ENCODE measurements around the gene PABPN1L. TPM values are rescaled to one million over a fixed set of nuclear protein-coding genes. Genes with fewer than 3 reads are reported as not detected.
"Not testable (repeated sequence)": the region's sequence is repeated elsewhere in the genome, so short reads cannot be mapped to it uniquely, and the experiment has no call there.

PABPN1L gene
- total RNA-seq, 1 donor from 2014 or later, result not detected

- H4K20me1 ChIP-seq (ENCODE audit: insufficient read depth, low read length), result no peaks in the 10 kb centered on the region
- no peak overlapping the region for H3K4me3 ChIP-seq (ENCODE audit: insufficient read depth, low read depth, low read length)
- no peak overlapping the region for H2AFZ ChIP-seq (ENCODE audit: low read depth, low read length)
- H3K4me2 ChIP-seq (ENCODE audit: low read length), result no peak overlapping the region
- no peak for TF ChIP-seq EZH2 (IDR thresholded peaks at IDR 0.05; ENCODE audit: insufficient read depth, low read length)
- no peak for TF ChIP-seq CTCF (IDR thresholded peaks at IDR 0.05; ENCODE audit: insufficient read depth, low read depth, low read length)
- H3K27me3 ChIP-seq (ENCODE audit: insufficient read depth, low read length), result no peaks in the 10 kb centered on the region
- Mint-ChIP-seq H3K9me3 (ENCODE audit: unreplicated experiment) (peaks cover 10% of the 10 kb centered on the region), H3K27me3 (ENCODE audit: low read depth, unreplicated experiment) (peaks cover 26% of the 10 kb centered on the region), H3K4me3 (ENCODE audit: unreplicated experiment) (no peak overlapping the region), H3K27ac (ENCODE audit: unreplicated experiment) (no peak overlapping the region), H3K4me1 (ENCODE audit: low read depth, unreplicated experiment) (no peaks in the 10 kb centered on the region), H3K36me3 (ENCODE audit: low read depth, unreplicated experiment) (peaks cover 5% of the 10 kb centered on the region)
- H3K27ac ChIP-seq (ENCODE audit: low read depth, low read length), result no peak overlapping the region
- H3K9me3 ChIP-seq (ENCODE audit: insufficient read depth, low read depth, low read length), result no peaks in the 10 kb centered on the region
- no peak for DNase-seq (ENCODE audit: low read depth)
- H3K79me2 ChIP-seq (ENCODE audit: insufficient read depth, low read length), result no peaks in the 10 kb centered on the region
- FAIRE-seq, result no peak
- H3K36me3 ChIP-seq (ENCODE audit: insufficient read depth, low read length), result no peaks in the 10 kb centered on the region
- H3K4me1 ChIP-seq (ENCODE audit: insufficient read depth, low read length), result no peaks in the 10 kb centered on the region
- H3K9ac ChIP-seq (ENCODE audit: low read length), result no peak overlapping the region
Measured at GRCh38 chr16:88893127-88893968, 26.9 kb upstream of the PABPN1L start.

GRCh38 chr16:88892065-88892464, 25.6 kb upstream of the PABPN1L start:
- Histone ChIP-seq H3K36me3 (ENCODE audit: insufficient read depth, low read length) (no peaks in the 10 kb centered on the region), H4K20me1 (ENCODE audit: insufficient read depth, low read length) (no peaks in the 10 kb centered on the region), H3K4me1 (ENCODE audit: insufficient read depth, low read length) (no peaks in the 10 kb centered on the region), H2AFZ (ENCODE audit: low read depth, low read length) (no peak overlapping the region), H3K79me2 (ENCODE audit: insufficient read depth, low read length) (no peaks in the 10 kb centered on the region), H3K27ac (ENCODE audit: low read depth, low read length) (no peak overlapping the region), H3K4me2 (ENCODE audit: low read length) (no peak overlapping the region), H3K4me3 (ENCODE audit: insufficient read depth, low read depth, low read length) (no peak overlapping the region), H3K9ac (ENCODE audit: low read length) (no peak overlapping the region), H3K27me3 (ENCODE audit: insufficient read depth, low read length) (no peaks in the 10 kb centered on the region), H3K9me3 (ENCODE audit: insufficient read depth, low read depth, low read length) (no peaks in the 10 kb centered on the region)
- FAIRE-seq (no peak), DNase-seq (ENCODE audit: low read depth) (no peak)
- H3K4me3 Mint-ChIP-seq (ENCODE audit: unreplicated experiment), result no peak overlapping the region
- peaks cover 10% of the 10 kb centered on the region for H3K9me3 Mint-ChIP-seq (ENCODE audit: unreplicated experiment)
- no peak overlapping the region for H3K27ac Mint-ChIP-seq (ENCODE audit: unreplicated experiment)
- peaks cover 24% of the 10 kb centered on the region for H3K27me3 Mint-ChIP-seq (ENCODE audit: low read depth, unreplicated experiment)
- no peaks in the 10 kb centered on the region for H3K4me1 Mint-ChIP-seq (ENCODE audit: low read depth, unreplicated experiment)
- peaks cover 5% of the 10 kb centered on the region for H3K36me3 Mint-ChIP-seq (ENCODE audit: low read depth, unreplicated experiment)
- no peak for TF ChIP-seq CTCF (IDR thresholded peaks at IDR 0.05; ENCODE audit: insufficient read depth, low read depth, low read length)
- no peak for TF ChIP-seq EZH2 (IDR thresholded peaks at IDR 0.05; ENCODE audit: insufficient read depth, low read length)

- H3K27ac Mint-ChIP-seq (ENCODE audit: unreplicated experiment), result no peak overlapping the region
- H3K27me3 Mint-ChIP-seq (ENCODE audit: low read depth, unreplicated experiment), result peaks cover 24% of the 10 kb centered on the region
- no peaks in the 10 kb centered on the region for H3K9me3 ChIP-seq (ENCODE audit: insufficient read depth, low read depth, low read length)
- no peak overlapping the region for H3K4me3 ChIP-seq (ENCODE audit: insufficient read depth, low read depth, low read length)
- H3K79me2 ChIP-seq (ENCODE audit: insufficient read depth, low read length), result no peaks in the 10 kb centered on the region
- no peaks in the 10 kb centered on the region for H3K4me1 ChIP-seq (ENCODE audit: insufficient read depth, low read length)
- H3K27ac ChIP-seq (ENCODE audit: low read depth, low read length), result no peak overlapping the region
- FAIRE-seq (no peak), DNase-seq (ENCODE audit: low read depth) (no peak)
- no peaks in the 10 kb centered on the region for H4K20me1 ChIP-seq (ENCODE audit: insufficient read depth, low read length)
- H3K4me2 ChIP-seq (ENCODE audit: low read length), result no peak overlapping the region
- no peaks in the 10 kb centered on the region for H3K36me3 ChIP-seq (ENCODE audit: insufficient read depth, low read length)
- no peak overlapping the region for H3K9ac ChIP-seq (ENCODE audit: low read length)
- H3K27me3 ChIP-seq (ENCODE audit: insufficient read depth, low read length), result no peaks in the 10 kb centered on the region
- H3K4me3 Mint-ChIP-seq (ENCODE audit: unreplicated experiment), result no peak overlapping the region
- no peaks in the 10 kb centered on the region for H3K4me1 Mint-ChIP-seq (ENCODE audit: low read depth, unreplicated experiment)
- H2AFZ ChIP-seq (ENCODE audit: low read depth, low read length), result no peak overlapping the region
- H3K36me3 Mint-ChIP-seq (ENCODE audit: low read depth, unreplicated experiment), result peaks cover 5% of the 10 kb centered on the region
- H3K9me3 Mint-ChIP-seq (ENCODE audit: unreplicated experiment), result peaks cover 10% of the 10 kb centered on the region
- TF ChIP-seq CTCF (IDR thresholded peaks at IDR 0.05; ENCODE audit: insufficient read depth, low read depth, low read length) (no peak), EZH2 (IDR thresholded peaks at IDR 0.05; ENCODE audit: insufficient read depth, low read length) (no peak)
Measured at GRCh38 chr16:88891083-88891482, 24.6 kb upstream of the PABPN1L start.

GRCh38 chr16:88889702-88890352, 23.4 kb upstream of the PABPN1L start:
- H3K4me1 ChIP-seq (ENCODE audit: insufficient read depth, low read length); H3K9me3 ChIP-seq (ENCODE audit: insufficient read depth, low read depth, low read length); H3K27me3 ChIP-seq (ENCODE audit: insufficient read depth, low read length); H3K4me1 Mint-ChIP-seq (ENCODE audit: low read depth, unreplicated experiment); FAIRE-seq; H3K4me3 ChIP-seq (ENCODE audit: insufficient read depth, low read depth, low read length); DNase-seq (ENCODE audit: low read depth); H4K20me1 ChIP-seq (ENCODE audit: insufficient read depth, low read length); H2AFZ ChIP-seq (ENCODE audit: low read depth, low read length); H3K4me3 Mint-ChIP-seq (ENCODE audit: unreplicated experiment); H3K79me2 ChIP-seq (ENCODE audit: insufficient read depth, low read length); H3K27ac ChIP-seq (ENCODE audit: low read depth, low read length); H3K36me3 ChIP-seq (ENCODE audit: insufficient read depth, low read length); H3K36me3 Mint-ChIP-seq (ENCODE audit: low read depth, unreplicated experiment); H3K9ac ChIP-seq (ENCODE audit: low read length); H3K27ac Mint-ChIP-seq (ENCODE audit: unreplicated experiment); H3K4me2 ChIP-seq (ENCODE audit: low read length): not testable (repeated sequence)
- peaks cover 10% of the 10 kb centered on the region for H3K9me3 Mint-ChIP-seq (ENCODE audit: unreplicated experiment)
- H3K27me3 Mint-ChIP-seq (ENCODE audit: low read depth, unreplicated experiment), result peaks cover 25% of the 10 kb centered on the region

All from astrocyte (in vitro differentiated cells and primary cell).